ENCODE results near the gene CMA1. TPM values are rescaled to one million over a fixed set of nuclear protein-coding genes. Genes with fewer than 3 reads are reported as not detected.
"Not testable (repeated sequence)": the region's sequence is repeated elsewhere in the genome, so short reads cannot be mapped to it uniquely, and the experiment has no call there.

CMA1 gene
- total RNA-seq, 1 donor from 2014 or later, result 0.66 TPM

DNA sequence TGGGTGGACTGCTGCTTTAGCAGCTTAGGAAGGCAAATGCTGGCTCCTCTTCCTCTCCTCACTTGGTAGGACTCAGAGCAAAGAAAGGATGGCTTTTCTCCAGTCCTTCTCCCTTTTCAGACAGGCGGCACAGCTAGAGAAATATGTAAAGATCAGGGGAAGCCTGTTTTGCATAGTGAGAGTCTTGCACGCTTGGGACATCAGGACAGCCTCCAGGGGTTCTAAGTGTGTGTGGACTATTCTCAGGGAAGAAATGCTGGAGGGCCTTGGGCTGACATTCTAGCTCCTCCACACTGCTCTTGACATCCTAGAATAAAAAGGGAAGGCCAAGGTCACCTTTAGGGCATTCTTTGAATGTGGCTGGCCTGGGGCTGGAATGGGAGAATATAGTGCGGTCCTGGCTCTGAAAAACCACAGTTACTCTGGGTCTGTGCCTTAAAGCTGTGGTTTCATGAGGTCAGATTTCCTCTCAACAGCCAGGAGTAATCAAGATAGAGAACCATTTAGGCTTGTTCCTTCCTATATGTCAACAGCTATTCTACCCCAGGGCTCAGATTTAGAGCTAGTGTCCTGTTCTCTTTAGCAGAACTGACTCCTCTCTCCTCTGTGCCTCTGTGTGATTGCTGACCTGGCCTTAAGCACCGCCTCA lies 24.3 kb downstream of the CMA1 start:
- Histone ChIP-seq H3K4me3 (no peak overlapping the region), H3K9me3 (replicated peaks) (no peaks in the 10 kb centered on the region), H3K27me3 (ENCODE audit: low read depth) (peaks cover 7% of the 10 kb centered on the region), H3K27ac (replicated peaks) (no peak overlapping the region), H3K36me3 (no peaks in the 10 kb centered on the region), H3K4me1 (no peaks in the 10 kb centered on the region)
- TF ChIP-seq CTCF (IDR thresholded peaks at IDR 0.05; ENCODE audit: borderline replicate concordance), result no peak
- intact Hi-C loops (cut with micrococcal nuclease), result no loop called here
- no peak for DNase-seq

GRCh38 chr14:24482699-24483303 lies 25.3 kb downstream of the CMA1 start:
- H3K4me3 ChIP-seq; H3K27me3 ChIP-seq (ENCODE audit: low read depth); DNase-seq; H3K9me3 ChIP-seq (replicated peaks); H3K4me1 ChIP-seq; intact Hi-C loops (cut with micrococcal nuclease); H3K36me3 ChIP-seq; H3K27ac ChIP-seq (replicated peaks): not testable (repeated sequence)

GRCh38 chr14:24481622-24482324 lies 26.3 kb downstream of the CMA1 start:
- intact Hi-C loops (cut with micrococcal nuclease), result no loop called here

DNA sequence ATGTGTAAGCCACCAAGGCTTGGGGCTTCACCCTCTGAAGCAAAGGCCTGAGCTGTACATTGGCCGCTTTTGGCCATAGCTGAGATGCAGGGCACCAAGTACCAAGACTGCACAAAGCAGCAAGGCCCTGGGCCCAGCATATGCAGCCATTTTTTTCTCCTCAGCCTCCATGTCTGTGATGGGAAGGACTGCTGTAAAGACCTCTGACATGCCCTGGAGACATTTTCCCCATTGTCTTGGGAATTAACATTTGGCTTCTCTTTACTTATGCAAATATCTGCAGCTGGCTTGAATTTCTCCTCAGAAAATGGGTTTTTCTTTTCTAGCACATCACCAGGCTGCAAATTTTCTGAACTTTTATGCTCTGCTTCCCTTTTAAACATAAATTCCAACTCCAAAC lies 28.1 kb downstream of the CMA1 start:
- DNase-seq; H3K36me3 ChIP-seq; H3K4me1 ChIP-seq; H3K9me3 ChIP-seq (replicated peaks); H3K27me3 ChIP-seq (ENCODE audit: low read depth); H3K4me3 ChIP-seq; intact Hi-C loops (cut with micrococcal nuclease); H3K27ac ChIP-seq (replicated peaks): not testable (repeated sequence)

More at GRCh38 chr14:24481622-24482324, 26.3 kb downstream of the CMA1 start:
- peak; percentile 66 for TF ChIP-seq CTCF (IDR thresholded peaks at IDR 0.05; ENCODE audit: borderline replicate concordance)
- H3K27me3 ChIP-seq (ENCODE audit: low read depth), result peaks cover 7% of the 10 kb centered on the region
- no peaks in the 10 kb centered on the region for H3K9me3 ChIP-seq (replicated peaks)
- H3K27ac ChIP-seq (replicated peaks), result no peak overlapping the region
- H3K36me3 ChIP-seq, result no peaks in the 10 kb centered on the region
- DNase-seq, result no peak
- no peak overlapping the region for H3K4me3 ChIP-seq
- H3K4me1 ChIP-seq, result no peaks in the 10 kb centered on the region

- intact Hi-C loops (cut with micrococcal nuclease), result no loop called here
- H3K4me1 ChIP-seq, result no peaks in the 10 kb centered on the region
- peaks cover 5% of the 10 kb centered on the region for H3K9me3 ChIP-seq (replicated peaks)
Observed at GRCh38 chr14:24475261-24475660, 32.8 kb downstream of the CMA1 start.

DNA sequence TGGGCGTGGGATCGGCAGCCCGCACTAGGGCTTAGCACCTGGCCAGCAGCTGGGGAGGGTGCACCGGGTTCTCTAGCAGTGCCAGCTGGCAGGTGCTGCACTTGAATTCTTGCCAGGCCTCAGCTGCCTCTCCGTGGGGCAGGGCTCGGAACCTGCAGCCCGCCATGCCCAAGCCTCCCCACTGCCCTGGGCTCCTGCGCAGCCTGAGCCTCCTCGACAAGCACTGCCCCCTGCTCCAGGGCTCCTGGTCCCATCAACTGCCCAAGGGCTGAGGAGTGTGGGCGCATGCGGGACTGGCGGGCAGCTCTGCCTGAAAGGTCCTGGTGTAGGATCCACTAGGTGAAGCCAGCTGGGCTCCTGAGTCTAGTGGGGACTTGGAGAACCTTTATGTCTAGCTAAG lies 34.9 kb downstream of the CMA1 start:
- Histone ChIP-seq H3K4me1 (no peaks in the 10 kb centered on the region), H3K4me3 (no peak overlapping the region), H3K9me3 (replicated peaks) (peaks cover 5% of the 10 kb centered on the region), H3K27me3 (ENCODE audit: low read depth) (no peaks in the 10 kb centered on the region), H3K27ac (replicated peaks) (no peak overlapping the region), H3K36me3 (no peaks in the 10 kb centered on the region)
- intact Hi-C loops (cut with micrococcal nuclease), result no loop called here
- no peak for DNase-seq
- no peak for TF ChIP-seq CTCF (IDR thresholded peaks at IDR 0.05; ENCODE audit: borderline replicate concordance)

More at GRCh38 chr14:24475261-24475660, 32.8 kb downstream of the CMA1 start:
- DNase-seq, result no peak
- no peak for TF ChIP-seq CTCF (IDR thresholded peaks at IDR 0.05; ENCODE audit: borderline replicate concordance)
- H3K36me3 ChIP-seq, result no peaks in the 10 kb centered on the region
- H3K4me3 ChIP-seq, result no peak overlapping the region
- H3K27me3 ChIP-seq (ENCODE audit: low read depth), result no peaks in the 10 kb centered on the region
- H3K27ac ChIP-seq (replicated peaks), result no peak overlapping the region

DNA sequence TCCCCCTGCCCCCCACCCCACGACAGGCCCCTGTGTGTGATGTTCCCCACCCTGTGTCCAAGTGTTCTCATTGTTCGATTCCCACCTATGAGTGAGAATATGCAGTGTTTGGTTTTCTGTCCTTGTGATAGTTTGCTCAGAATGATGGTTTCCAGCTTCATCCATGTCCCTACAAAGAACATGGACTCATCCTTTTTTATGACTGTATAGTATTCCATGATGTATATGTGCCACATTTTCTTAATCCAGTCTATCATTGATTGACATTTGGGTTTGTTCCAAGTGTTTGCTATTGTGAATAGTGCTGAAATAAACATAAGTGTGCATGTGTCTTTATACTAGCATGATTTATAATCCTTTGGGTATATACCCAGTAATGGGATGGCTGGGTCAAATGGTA lies 37.6 kb downstream of the CMA1 start:
- H3K4me3 ChIP-seq; H3K36me3 ChIP-seq; H3K27ac ChIP-seq (replicated peaks); DNase-seq; H3K27me3 ChIP-seq (ENCODE audit: low read depth); H3K4me1 ChIP-seq; intact Hi-C loops (cut with micrococcal nuclease); H3K9me3 ChIP-seq (replicated peaks): not testable (repeated sequence)
